Body of pancreas (tissue), 4 donors: ENCODE measurements around the gene TMEM45A.

Experiments used
- CTCF ChIP-seq, 7 experiments: fragments of 450-650 bp in 4 of 7; fragments of 200-600 bp in 3 of 7; sonication (generic) in 3 of 7; IDR thresholded peaks; one replicate each; pipeline ENCODE4 v1.5.1; 2016 to 2019; ENCODE audit warnings: antibody characterized with exemption in 7 of 7
- POLR2A ChIP-seq, 3 donors: fragments of 450-650 bp; IDR thresholded peaks; one replicate each; pipeline ENCODE4 v1.6.1; 2016; ENCODE audit warnings: antibody characterized with exemption in 3 of 3, mild to moderate bottlenecking in 2 of 3

- no peak for TF ChIP-seq CTCF (IDR thresholded peaks at IDR 0.05)
- no peak for TF ChIP-seq POLR2A (IDR thresholded peaks at IDR 0.05)
Observed at GRCh38 chr3:100516838-100517237, 24.4 kb downstream of the TMEM45A start.
